Islet of Langerhans (tissue), 1 donor: ENCODE results near the gene PRCC.
"Not testable (repeated sequence)": the region's sequence is repeated elsewhere in the genome, so short reads cannot be mapped to it uniquely, and the experiment has no call there.

Source experiments
- FAIRE-seq: peaks from one replicate; lab custom pipeline; 2011; peaks lifted over from hg19 to GRCh38; lab: Jason Lieb, UNC

The PRCC gene

GRCh38 chr1:156765136-156765535 lies 2.2 kb upstream of the PRCC start:
- not testable (repeated sequence) for FAIRE-seq

- no peak for FAIRE-seq
Observed at GRCh38 chr1:156765666-156766065, 1.7 kb upstream of the PRCC start.

- no peak for FAIRE-seq
Observed at GRCh38 chr1:156766298-156767100, 836 bp upstream of the PRCC start.

GRCh38 chr1:156767879-156768604 lies 707 bp downstream of the PRCC start:
- no peak for FAIRE-seq

- FAIRE-seq: no peak
Observed at GRCh38 chr1:156768610-156769295, 1.4 kb downstream of the PRCC start.

GRCh38 chr1:156772222-156772621 lies 4.9 kb downstream of the PRCC start:
- FAIRE-seq: no peak

GRCh38 chr1:156772728-156773497 lies 5.6 kb downstream of the PRCC start:
- no peak for FAIRE-seq

GRCh38 chr1:156773607-156774006 lies 6.3 kb downstream of the PRCC start:
- FAIRE-seq: no peak

- FAIRE-seq: no peak
Observed at GRCh38 chr1:156775799-156776198, 8.5 kb downstream of the PRCC start.

- no peak for FAIRE-seq
Observed at GRCh38 chr1:156776942-156777341, 9.6 kb downstream of the PRCC start.

GRCh38 chr1:156777573-156777972 lies 10.2 kb downstream of the PRCC start:
- no peak for FAIRE-seq

GRCh38 chr1:156781585-156782186 lies 14.4 kb downstream of the PRCC start:
- FAIRE-seq: no peak

GRCh38 chr1:156785458-156785857 lies 18.1 kb downstream of the PRCC start:
- no peak for FAIRE-seq

GRCh38 chr1:156786640-156787039 lies 19.3 kb downstream of the PRCC start:
- no peak for FAIRE-seq

- no peak for FAIRE-seq
Observed at GRCh38 chr1:156788136-156788535, 20.8 kb downstream of the PRCC start.

- no peak for FAIRE-seq
Observed at GRCh38 chr1:156789621-156790318, 22.4 kb downstream of the PRCC start.

GRCh38 chr1:156794506-156795373 lies 27.4 kb downstream of the PRCC start:
- FAIRE-seq: no peak

- FAIRE-seq: no peak
Observed at GRCh38 chr1:156795374-156795733, 28.0 kb downstream of the PRCC start.

- no peak for FAIRE-seq
Observed at GRCh38 chr1:156795787-156796186, 28.5 kb downstream of the PRCC start.

- FAIRE-seq: no peak
Observed at GRCh38 chr1:156796340-156797097, 29.2 kb downstream of the PRCC start.
